Prostate gland (tissue), 2 donors: ENCODE data around the gene BFSP1. TPM values are rescaled to one million over a fixed set of nuclear protein-coding genes. Genes with fewer than 3 reads are reported as not detected.

Experiments used
- DNase-seq: peaks from one replicate; pipeline ENCODE4 v3.0.0-alpha.2; 2019; ENCODE audit warnings: low spot score
- H3K27ac ChIP-seq, 2 donors: fragments of 200-600 bp; sonication (generic); 2 replicates each; pipeline ENCODE4 v1.5.1; 2017 to 2019
- H3K27me3 ChIP-seq: fragments of 200-600 bp; sonication (generic); replicated peaks from 2 replicates; pipeline ENCODE4 v1.5.1; 2019; ENCODE audit not compliant: insufficient read depth
- H3K36me3 ChIP-seq, 2 donors: fragments of 200-600 bp; sonication (generic); 1 replicate in 1 of 2; 2 replicates in 1 of 2; pipeline versions ENCODE4 v1.5.1 to v1.8.1; 2017 to 2019
- H3K4me1 ChIP-seq: fragments of 200-600 bp; sonication (generic); replicated peaks from 2 replicates; pipeline ENCODE4 v1.5.1; 2019
- H3K4me3 ChIP-seq, 2 donors: fragments of 200-600 bp; sonication (generic); 2 replicates each; pipeline ENCODE4 v1.5.1; 2017 to 2019
- H3K9me3 ChIP-seq: fragments of 200-600 bp; sonication (generic); 2 replicates; pipeline ENCODE4 v1.5.1; 2017
- CTCF ChIP-seq, 4 experiments: fragments of 200-600 bp in 2 of 4; fragments of 450-650 bp in 2 of 4; sonication (generic) in 2 of 4; IDR thresholded peaks; 1 replicate in 3 of 4; 2 replicates in 1 of 4; pipeline ENCODE4 v1.5.1; 2016 to 2019; ENCODE audit warnings: antibody characterized with exemption in 4 of 4, mild to moderate bottlenecking in 2 of 4, moderate library complexity in 2 of 4
- POLR2A ChIP-seq: fragments of 450-650 bp; IDR thresholded peaks from one replicate; pipeline ENCODE4 v1.6.1; 2016; ENCODE audit warnings: antibody characterized with exemption, mild to moderate bottlenecking
- POLR2AphosphoS5 ChIP-seq: sonication (generic); formaldehyde crosslinking; IDR thresholded peaks from one replicate; pipeline ENCODE4 v1.6.1; 2017; ENCODE audit warnings: antibody characterized with exemption
- WGBS: methylation state at CpG from one replicate; pipeline ENCODE4 v1.1.5; 2018; 5-methylcytosine and 5-hydroxymethylcytosine counted together
- intact Hi-C: fragments of 100-400 bp; cut with DNase I; formaldehyde crosslinking; loops from one replicate; pipeline ENCODE4 v1.14.2; 2022
- total RNA-seq, 2 donors: library from RNA; depleted of rRNA; stranded (reverse); fragments of >200 nt; gene quantifications; one replicate each; pipeline ENCODE4 v1.1.0, GENCODE V29; 2016

Gene BFSP1
- total RNA-seq, 2 donors from 2014 or later, result 0.27 to 6.9 TPM

- DNase-seq, result no peak
- intact Hi-C loops, result no loop called here
- Histone ChIP-seq H3K27me3 (no peaks in the 10 kb centered on the region), H3K36me3 (no peaks in the 10 kb centered on the region), H3K9me3 (no peaks in the 10 kb centered on the region), H3K27ac (no peak overlapping the region), H3K4me3 (no peak overlapping the region), H3K4me1 (no peaks in the 10 kb centered on the region)
- WGBS, result 69% methylated on average over 4 of the region's 4 CpGs
- no peak for TF ChIP-seq POLR2A
- TF ChIP-seq POLR2AphosphoS5, result no peak
- TF ChIP-seq CTCF (IDR thresholded peaks at IDR 0.05), result no peak
Observed at GRCh38 chr20:17549131-17549530, 18.0 kb upstream of the BFSP1 start.

- no peaks in the 10 kb centered on the region for H3K4me1 ChIP-seq
- intact Hi-C loops, result no loop called here
- no peak overlapping the region for H3K27ac ChIP-seq
- TF ChIP-seq POLR2A, result no peak
- TF ChIP-seq POLR2AphosphoS5, result no peak
- TF ChIP-seq CTCF (IDR thresholded peaks at IDR 0.05), result no peak
- H3K9me3 ChIP-seq, result no peaks in the 10 kb centered on the region
- DNase-seq, result no peak
- no peaks in the 10 kb centered on the region for H3K36me3 ChIP-seq
- no peak overlapping the region for H3K4me3 ChIP-seq
- 46% methylated on average over 4 of the region's 4 CpGs for WGBS
- no peaks in the 10 kb centered on the region for H3K27me3 ChIP-seq
Observed at GRCh38 chr20:17545127-17545526, 13.9 kb upstream of the BFSP1 start.

GRCh38 chr20:17543531-17544131 lies 12.5 kb upstream of the BFSP1 start:
- H3K4me3 ChIP-seq, result no peak overlapping the region
- H3K4me1 ChIP-seq, result no peaks in the 10 kb centered on the region
- WGBS, result 45% methylated on average over 5 of the region's 5 CpGs
- intact Hi-C loops, result no loop called here
- TF ChIP-seq POLR2A, result no peak
- no peak for TF ChIP-seq CTCF (IDR thresholded peaks at IDR 0.05)
- TF ChIP-seq POLR2AphosphoS5, result no peak
- no peaks in the 10 kb centered on the region for H3K36me3 ChIP-seq
- no peak for DNase-seq
- peak overlapping the region; percentile 4 for H3K27ac ChIP-seq
- no peaks in the 10 kb centered on the region for H3K9me3 ChIP-seq
- H3K27me3 ChIP-seq, result no peaks in the 10 kb centered on the region

GRCh38 chr20:17542993-17543412 lies 11.8 kb upstream of the BFSP1 start:
- WGBS, result 56% methylated on average over 4 of the region's 4 CpGs
- DNase-seq, result no peak
- intact Hi-C loops, result no loop called here
- no peaks in the 10 kb centered on the region for H3K9me3 ChIP-seq
- H3K27me3 ChIP-seq, result no peaks in the 10 kb centered on the region
- H3K27ac ChIP-seq, result peak overlapping the region; percentile 4
- TF ChIP-seq POLR2A (no peak), POLR2AphosphoS5 (no peak), CTCF (IDR thresholded peaks at IDR 0.05) (no peak)
- no peaks in the 10 kb centered on the region for H3K36me3 ChIP-seq
- no peak overlapping the region for H3K4me3 ChIP-seq
- H3K4me1 ChIP-seq, result no peaks in the 10 kb centered on the region

GRCh38 chr20:17542481-17542880 lies 11.3 kb upstream of the BFSP1 start:
- 100% methylated on average over 1 of the region's 1 CpG for WGBS

More at GRCh38 chr20:17542481-17542880, 11.3 kb upstream of the BFSP1 start:
- no peaks in the 10 kb centered on the region for H3K36me3 ChIP-seq
- H3K27me3 ChIP-seq, result no peaks in the 10 kb centered on the region
- no peak for DNase-seq
- H3K4me1 ChIP-seq, result no peaks in the 10 kb centered on the region
- H3K27ac ChIP-seq, result peak overlapping the region; percentile 4
- intact Hi-C loops, result no loop called here
- H3K4me3 ChIP-seq, result no peak overlapping the region
- TF ChIP-seq CTCF (IDR thresholded peaks at IDR 0.05), result no peak
- TF ChIP-seq POLR2A, result no peak
- no peak for TF ChIP-seq POLR2AphosphoS5
- H3K9me3 ChIP-seq, result no peaks in the 10 kb centered on the region
